SK-N-SH (cell line): ENCODE results near the gene PRIM2. TPM values are rescaled to one million over a fixed set of nuclear protein-coding genes. Genes with fewer than 3 reads are reported as not detected.

ENCODE experiments used
- CTCF ChIA-PET: fragments of 300-600, 350-600 bp; formaldehyde crosslinking; extraction: SDS; loops from one replicate; lab custom pipeline; 2021; lab: Yijun Ruan, JAX
- POLR2A ChIA-PET: fragments of 350-600 bp; sonication (Branson Sonifier 250); formaldehyde crosslinking; extraction: SDS; loops from one replicate; lab custom pipeline; 2020; ENCODE audit warnings: antibody characterized with exemption, inconsistent platforms; lab: Yijun Ruan, JAX
- DNase-seq: peaks from one replicate; pipeline ENCODE4 v3.0.0; 2012
- H2AFZ ChIP-seq: fragments of 200-600 bp; sonication (generic); 2 replicates; pipeline ENCODE4 v1.8.1; 2016; ENCODE audit warnings: antibody characterized with exemption, mild to moderate bottlenecking, low read depth
- H3F3A ChIP-seq: fragments of 200-600 bp; sonication (generic); replicated peaks from 2 replicates; pipeline ENCODE3; 2016; ENCODE audit warnings: antibody characterized with exemption, mild to moderate bottlenecking; ENCODE audit not compliant: insufficient read depth
- H3K27ac ChIP-seq, 2 experiments: fragments of 200-500 bp in 1 of 2; fragments of 200-600 bp in 1 of 2; sonication (Bioruptor generic) in 1 of 2; sonication (generic), shearing (Covaris generic) in 1 of 2; 2 replicates each; pipeline versions ENCODE4 v1.5.1 to v1.6.1; 2014 to 2016; ENCODE audit warnings: low read depth in 2 of 2, inconsistent platforms in 1 of 2, low read length in 1 of 2, mild to moderate bottlenecking in 1 of 2, mixed read lengths in 1 of 2
- H3K27me3 ChIP-seq: fragments of 200-600 bp; sonication (generic), shearing (Covaris generic); 2 replicates; pipeline ENCODE4 v1.6.1; 2016; ENCODE audit warnings: mixed run types; ENCODE audit not compliant: insufficient read depth
- H3K36me3 ChIP-seq, 2 experiments: fragments of 200-500 bp in 1 of 2; fragments of 200-600 bp in 1 of 2; sonication (Bioruptor generic) in 1 of 2; sonication (generic) in 1 of 2; replicated peaks in 1 of 2; 2 replicates each; pipeline versions ENCODE3 to v1.5.1; 2014 to 2016; ENCODE audit warnings: low read length in 1 of 2, mild to moderate bottlenecking in 1 of 2; ENCODE audit not compliant: insufficient read depth in 2 of 2, control insufficient read depth in 1 of 2
- H3K4me1 ChIP-seq, 2 experiments: fragments of 200-500 bp in 1 of 2; fragments of 200-600 bp in 1 of 2; sonication (Bioruptor generic) in 1 of 2; sonication (generic), shearing (Covaris generic) in 1 of 2; 2 replicates each; pipeline versions ENCODE4 v1.5.1 to v1.6.1; 2014 to 2016; ENCODE audit warnings: low read depth in 1 of 2, low read length in 1 of 2, mixed run types in 1 of 2; ENCODE audit not compliant: insufficient read depth in 2 of 2, control insufficient read depth in 1 of 2
- H3K4me2 ChIP-seq: fragments of 200-600 bp; sonication (generic), shearing (Covaris generic); 2 replicates; pipeline ENCODE4 v1.6.1; 2017; ENCODE audit warnings: mixed run types
- H3K4me3 ChIP-seq, 2 experiments: fragments of 200-500 bp in 1 of 2; fragments of 200-600 bp in 1 of 2; sonication (Bioruptor generic) in 1 of 2; sonication (generic), shearing (Covaris generic) in 1 of 2; 2 replicates each; pipeline versions ENCODE4 v1.5.1 to v1.8.1; 2014 to 2016; ENCODE audit warnings: low read depth in 2 of 2, inconsistent platforms in 1 of 2, low read length in 1 of 2, mild to moderate bottlenecking in 1 of 2, mixed read lengths in 1 of 2, moderate library complexity in 1 of 2
- H3K79me2 ChIP-seq: fragments of 200-600 bp; sonication (generic); 2 replicates; pipeline ENCODE4 v1.8.1; 2017; ENCODE audit warnings: mild to moderate bottlenecking; ENCODE audit not compliant: insufficient read depth
- H3K9ac ChIP-seq: fragments of 200-600 bp; sonication (generic); 2 replicates; pipeline ENCODE4 v1.6.1; 2017; ENCODE audit warnings: mixed run types
- H3K9me2 ChIP-seq: fragments of 200-600 bp; sonication (generic); 2 replicates; pipeline ENCODE4 v1.6.1; 2017; ENCODE audit warnings: mixed run types
- H3K9me3 ChIP-seq: fragments of 200-600 bp; sonication (generic); 2 replicates; pipeline ENCODE4 v1.6.1; 2017; ENCODE audit warnings: mixed run types, mild to moderate bottlenecking, moderate library complexity
- H4K20me1 ChIP-seq: fragments of 200-600 bp; sonication (generic); 2 replicates; pipeline ENCODE4 v1.6.1; 2017; ENCODE audit warnings: mild to moderate bottlenecking, mixed run types; ENCODE audit not compliant: insufficient read depth
- CHD2 ChIP-seq: fragments of 150-350 bp; IDR thresholded peaks from 2 replicates; pipeline ENCODE4 v1.6.1; 2018; ENCODE audit warnings: low read length; ENCODE audit not compliant: partially characterized antibody
- CTCF ChIP-seq: fragments of 200-600 bp; sonication (generic); IDR thresholded peaks from 2 replicates; pipeline ENCODE4 v1.6.1; 2017; ENCODE audit warnings: antibody characterized with exemption, mild to moderate bottlenecking, moderate library complexity
- EP300 ChIP-seq, 2 experiments: IDR thresholded peaks; 2 replicates each; pipeline versions ENCODE4 v1.4.0 to v1.6.1; 2012; ENCODE audit warnings: borderline replicate concordance in 1 of 2, low read depth in 1 of 2, low read length in 1 of 2
- EZH2phosphoT487 ChIP-seq: fragments of 200-600 bp; sonication (generic); IDR thresholded peaks from 2 replicates; pipeline ENCODE4 v1.6.1; 2017; ENCODE audit warnings: low read depth, mixed run types, mild to moderate bottlenecking, antibody characterized with exemption, moderate library complexity, borderline replicate concordance
- FOSL2 ChIP-seq: IDR thresholded peaks from 2 replicates; pipeline ENCODE4 v1.4.0; 2012; ENCODE audit warnings: low read depth, mild to moderate bottlenecking, moderate library complexity, borderline replicate concordance
- FOXJ3 ChIP-seq: sonication (generic); formaldehyde crosslinking; IDR thresholded peaks from 2 replicates; pipeline ENCODE4 v1.5.1; 2020; ENCODE audit warnings: mild to moderate bottlenecking, missing genetic modification reagents
- MAX ChIP-seq: IDR thresholded peaks from 2 replicates; pipeline ENCODE4 v1.4.0; 2012; ENCODE audit warnings: low read depth
- MEF2A ChIP-seq: IDR thresholded peaks from 2 replicates; pipeline ENCODE4 v1.4.0; 2012; ENCODE audit warnings: low read depth, borderline replicate concordance
- NFIC ChIP-seq: IDR thresholded peaks from 2 replicates; pipeline ENCODE4 v1.4.0; 2012; ENCODE audit warnings: borderline replicate concordance
- PBX3 ChIP-seq: IDR thresholded peaks from 2 replicates; pipeline ENCODE4; 2012
- RAD21 ChIP-seq: IDR thresholded peaks from 2 replicates; pipeline ENCODE4 v1.6.1; 2012; ENCODE audit warnings: mild to moderate bottlenecking, low read length
- REST ChIP-seq: IDR thresholded peaks from 2 replicates; pipeline ENCODE4 v1.6.1; 2012; ENCODE audit warnings: mild to moderate bottlenecking, low read depth, low read length, moderate library complexity
- RXRA ChIP-seq: IDR thresholded peaks from 2 replicates; pipeline ENCODE4 v1.4.0; 2012; ENCODE audit warnings: low read depth, mild to moderate bottlenecking, borderline replicate concordance
- SIN3A ChIP-seq: IDR thresholded peaks from 2 replicates; pipeline ENCODE4 v1.6.1; 2012; ENCODE audit warnings: low read depth, mild to moderate bottlenecking, low read length, moderate library complexity, borderline replicate concordance
- SMC3 ChIP-seq: IDR thresholded peaks from 2 replicates; pipeline ENCODE4 v1.6.1; 2012; ENCODE audit warnings: low read depth, low read length, improper control_type of control experiment
- TAF1 ChIP-seq: IDR thresholded peaks from 2 replicates; pipeline ENCODE4 v1.6.1; 2012; ENCODE audit warnings: low read depth, mild to moderate bottlenecking, low read length, moderate library complexity, borderline replicate concordance
- TCF12 ChIP-seq: IDR thresholded peaks from 2 replicates; pipeline ENCODE4 v1.4.0; 2012
- TEAD4 ChIP-seq: IDR thresholded peaks from 2 replicates; pipeline ENCODE4 v1.4.0; 2012; ENCODE audit warnings: mild to moderate bottlenecking, borderline replicate concordance; ENCODE audit not compliant: insufficient read depth
- ZBTB33 ChIP-seq: IDR thresholded peaks from 2 replicates; pipeline ENCODE4 v1.4.0; 2012; ENCODE audit warnings: low read depth, borderline replicate concordance
- WGBS: methylation state at CpG from one replicate; pipeline ENCODE4 v1.1.6; 2017; ENCODE audit warnings: low lambda C conversion rate; 5-methylcytosine and 5-hydroxymethylcytosine counted together
- polyA plus RNA-seq, 3 experiments: library from polyadenylated mRNA; depleted of rRNA; stranded (reverse); fragments of >200 nt; gene quantifications; 2 replicates each; pipeline ENCODE4 v1.2.3, GENCODE V29; 2012

Gene PRIM2
- polyA plus RNA-seq, 1 of the 3 experiments (the other 2 are of a cell fraction): 14.1 TPM

GRCh38 chr6:57313009-57313408 is 4.4 kb upstream of the PRIM2 start (continued):
- TF ChIP-seq PBX3: no peak
- TF ChIP-seq RXRA: no peak

GRCh38 chr6:57313711-57314471 is 3.5 kb upstream of the PRIM2 start:
- Histone ChIP-seq H3F3A (peaks cover 33% of the 10 kb centered on the region), H4K20me1 (no peaks in the 10 kb centered on the region), H3K4me3 (peak overlapping the region in 1 of 2 experiments; percentile 30; a peak in 1 of 4 replicates), H3K9me3 (no peaks in the 10 kb centered on the region), H3K36me3 (peaks cover 0 to 5% of the 10 kb centered on the region in 2 experiments), H3K4me2 (peak overlapping the region; percentile 74), H3K79me2 (peaks cover 19% of the 10 kb centered on the region), H3K27me3 (no peaks in the 10 kb centered on the region), H2AFZ (peak overlapping the region; percentile 36; the same call in 1 of the 2 replicates), H3K27ac (peak overlapping the region; percentile 91 to 99), H3K9me2 (no peaks in the 10 kb centered on the region), H3K9ac (peak overlapping the region; percentile 73), H3K4me1 (peaks cover 8 to 37% of the 10 kb centered on the region in 2 experiments)
- no peak for DNase-seq
- CTCF ChIA-PET: interaction anchor here (0.7 to 6.4 kb wide), 5 partner anchors 9 to 412 kb away, joined by 3 to 64 read pairs (median 5); no protein-coding TSS in a partner anchor
- WGBS: 30% methylated on average over 12 of the region's 12 CpGs
- POLR2A ChIA-PET: no interaction called here
- peak; percentile 99 for TF ChIP-seq FOSL2
- no peak for TF ChIP-seq CTCF
- no peak for TF ChIP-seq EZH2phosphoT487
- TF ChIP-seq EP300 (IDR thresholded peaks at IDR 0.05; ENCODE audit: borderline replicate concordance in 1 of 2, low read depth in 1 of 2, low read length in 1 of 2): peak; percentile 81 to 100
- peak; percentile 95 for TF ChIP-seq NFIC
- 0 out of 2 replicates have a peak, but pooled peaks have one; percentile 33 for TF ChIP-seq TAF1
- TF ChIP-seq CHD2: no peak
- TF ChIP-seq RAD21: no peak
- TF ChIP-seq TEAD4: peak; percentile 100
- TF ChIP-seq PBX3: peak; percentile 95
- TF ChIP-seq SIN3A: peak; percentile 93; the same call in 1 of the 2 replicates
- TF ChIP-seq ZBTB33: peak; percentile 87; the same call in 1 of the 2 replicates
- no peak for TF ChIP-seq FOXJ3 (CRISPR knock-in tag)
- TF ChIP-seq MEF2A: peak; percentile 99
- TF ChIP-seq TCF12: peak; percentile 100
- peak; percentile 97 for TF ChIP-seq MAX
- TF ChIP-seq REST: peak; percentile 71; the same call in 1 of the 2 replicates
- TF ChIP-seq SMC3: no peak
